Measurements from ENCODE around the gene B9D1.

The B9D1 gene

GRCh38 chr17:19342611-19343255, 19.8 kb downstream of the B9D1 start:
- no peak overlapping the region for H3K4me3 Mint-ChIP-seq
- H3K27ac Mint-ChIP-seq: no peak overlapping the region
- H3K4me1 Mint-ChIP-seq: no peaks in the 10 kb centered on the region
- no peaks in the 10 kb centered on the region for H3K9me3 Mint-ChIP-seq
- H3K36me3 Mint-ChIP-seq: no peaks in the 10 kb centered on the region
- H3K27me3 Mint-ChIP-seq: peaks cover 7% of the 10 kb centered on the region

- Mint-ChIP-seq H3K27me3 (peaks cover 9% of the 10 kb centered on the region), H3K4me1 (no peaks in the 10 kb centered on the region), H3K4me3 (no peak overlapping the region), H3K36me3 (no peaks in the 10 kb centered on the region), H3K9me3 (no peaks in the 10 kb centered on the region), H3K27ac (no peak overlapping the region)
Measured at GRCh38 chr17:19341641-19342610, 20.6 kb downstream of the B9D1 start.

GRCh38 chr17:19341211-19341631, 21.3 kb downstream of the B9D1 start:
- H3K4me1 Mint-ChIP-seq: no peaks in the 10 kb centered on the region
- H3K9me3 Mint-ChIP-seq: no peaks in the 10 kb centered on the region
- no peak overlapping the region for H3K4me3 Mint-ChIP-seq
- H3K27me3 Mint-ChIP-seq: peaks cover 9% of the 10 kb centered on the region
- H3K36me3 Mint-ChIP-seq: no peaks in the 10 kb centered on the region
- H3K27ac Mint-ChIP-seq: no peak overlapping the region

GRCh38 chr17:19339341-19339815, 23.1 kb downstream of the B9D1 start:
- peaks cover 9% of the 10 kb centered on the region for H3K27me3 Mint-ChIP-seq
- H3K4me3 Mint-ChIP-seq: no peak overlapping the region
- no peak overlapping the region for H3K27ac Mint-ChIP-seq
- H3K9me3 Mint-ChIP-seq: no peaks in the 10 kb centered on the region
- no peaks in the 10 kb centered on the region for H3K4me1 Mint-ChIP-seq
- H3K36me3 Mint-ChIP-seq: no peaks in the 10 kb centered on the region

GRCh38 chr17:19338031-19338990, 24.2 kb downstream of the B9D1 start:
- peaks cover 9% of the 10 kb centered on the region for H3K27me3 Mint-ChIP-seq
- H3K27ac Mint-ChIP-seq: no peak overlapping the region
- no peaks in the 10 kb centered on the region for H3K9me3 Mint-ChIP-seq
- no peaks in the 10 kb centered on the region for H3K4me1 Mint-ChIP-seq
- H3K4me3 Mint-ChIP-seq: no peak overlapping the region
- no peaks in the 10 kb centered on the region for H3K36me3 Mint-ChIP-seq

- Mint-ChIP-seq H3K4me1 (no peaks in the 10 kb centered on the region), H3K9me3 (no peaks in the 10 kb centered on the region), H3K4me3 (no peak overlapping the region), H3K27ac (no peak overlapping the region), H3K36me3 (no peaks in the 10 kb centered on the region), H3K27me3 (peaks cover 9% of the 10 kb centered on the region)
Measured at GRCh38 chr17:19337712-19338023, 24.9 kb downstream of the B9D1 start.

GRCh38 chr17:19336938-19337711, 25.4 kb downstream of the B9D1 start:
- peaks cover 9% of the 10 kb centered on the region for H3K27me3 Mint-ChIP-seq
- no peaks in the 10 kb centered on the region for H3K36me3 Mint-ChIP-seq
- no peak overlapping the region for H3K27ac Mint-ChIP-seq
- H3K4me1 Mint-ChIP-seq: no peaks in the 10 kb centered on the region
- no peak overlapping the region for H3K4me3 Mint-ChIP-seq
- H3K9me3 Mint-ChIP-seq: no peaks in the 10 kb centered on the region

- H3K27me3 Mint-ChIP-seq: peaks cover 8% of the 10 kb centered on the region
- H3K4me1 Mint-ChIP-seq: no peaks in the 10 kb centered on the region
- no peak overlapping the region for H3K27ac Mint-ChIP-seq
- H3K9me3 Mint-ChIP-seq: no peaks in the 10 kb centered on the region
- no peaks in the 10 kb centered on the region for H3K36me3 Mint-ChIP-seq
- no peak overlapping the region for H3K4me3 Mint-ChIP-seq
Measured at GRCh38 chr17:19335951-19336631, 26.4 kb downstream of the B9D1 start.

- Mint-ChIP-seq H3K27ac (no peak overlapping the region), H3K9me3 (no peaks in the 10 kb centered on the region), H3K4me3 (no peak overlapping the region), H3K36me3 (no peaks in the 10 kb centered on the region), H3K27me3 (peaks cover 3% of the 10 kb centered on the region), H3K4me1 (no peaks in the 10 kb centered on the region)
Measured at GRCh38 chr17:19334331-19334730, 28.2 kb downstream of the B9D1 start.

- no peak overlapping the region for H3K4me3 Mint-ChIP-seq
- H3K4me1 Mint-ChIP-seq: no peaks in the 10 kb centered on the region
- no peak overlapping the region for H3K27ac Mint-ChIP-seq
- peaks cover 3% of the 10 kb centered on the region for H3K27me3 Mint-ChIP-seq
- no peaks in the 10 kb centered on the region for H3K9me3 Mint-ChIP-seq
- H3K36me3 Mint-ChIP-seq: no peaks in the 10 kb centered on the region
Measured at GRCh38 chr17:19333736-19334290, 28.7 kb downstream of the B9D1 start.

- Mint-ChIP-seq H3K9me3 (no peaks in the 10 kb centered on the region), H3K36me3 (no peaks in the 10 kb centered on the region), H3K27me3 (peaks cover 3% of the 10 kb centered on the region), H3K27ac (no peak overlapping the region), H3K4me3 (no peak overlapping the region), H3K4me1 (no peaks in the 10 kb centered on the region)
Measured at GRCh38 chr17:19333132-19333440, 29.4 kb downstream of the B9D1 start.

- H3K36me3 Mint-ChIP-seq: no peaks in the 10 kb centered on the region
- no peaks in the 10 kb centered on the region for H3K4me1 Mint-ChIP-seq
- H3K9me3 Mint-ChIP-seq: no peaks in the 10 kb centered on the region
- H3K27ac Mint-ChIP-seq: no peak overlapping the region
- no peak overlapping the region for H3K4me3 Mint-ChIP-seq
- H3K27me3 Mint-ChIP-seq: peaks cover 3% of the 10 kb centered on the region
Measured at GRCh38 chr17:19332371-19333131, 30.0 kb downstream of the B9D1 start.

GRCh38 chr17:19331543-19332245, 30.8 kb downstream of the B9D1 start:
- Mint-ChIP-seq H3K4me1 (no peaks in the 10 kb centered on the region), H3K9me3 (no peaks in the 10 kb centered on the region), H3K27ac (no peak overlapping the region), H3K27me3 (no peaks in the 10 kb centered on the region), H3K4me3 (no peak overlapping the region), H3K36me3 (no peaks in the 10 kb centered on the region)
